GM12878 (cell line): Measurements from ENCODE around the gene CPNE4. TPM values are rescaled to one million over a fixed set of nuclear protein-coding genes. Genes with fewer than 3 reads are reported as not detected.

Source experiments
- ATAC-seq: fragments of 200-7000 bp; cut with Tn5 transposase; 3 replicates; pipeline ENCODE4 v1.9.1; 2020; ENCODE audit warnings: mild to moderate bottlenecking, moderate library complexity
- BruUV-seq: library from RNA; stranded (reverse); fragments of 400-500 nt; replicated peaks from 2 replicates; lab custom pipeline; 2021; lab: Mats Ljungman, UMichigan
- CTCF ChIA-PET: fragments of 300-600 bp; sonication (Branson Sonifier 250); formaldehyde crosslinking; extraction: SDS; loops from one replicate; lab custom pipeline; 2021; ENCODE audit warnings: inconsistent platforms; lab: Yijun Ruan, JAX
- POLR2A ChIA-PET: fragments of 350-600 bp; formaldehyde crosslinking; extraction: SDS; loops from one replicate; lab custom pipeline; 2021; ENCODE audit warnings: inconsistent platforms; lab: Charles Lee
- RAD21 ChIA-PET: fragments of 300-600 bp; sonication (Branson Sonifier 250); formaldehyde crosslinking; loops from one replicate; lab custom pipeline; 2023; ENCODE audit warnings: antibody characterized with exemption; ENCODE audit not compliant: unreplicated experiment; lab: Charles Lee
- SMC1A ChIA-PET: fragments of 300-600 bp; sonication (Branson Sonifier 250); formaldehyde crosslinking; loops from one replicate; lab custom pipeline; 2023; ENCODE audit not compliant: unreplicated experiment, uncharacterized antibody; lab: Charles Lee
- DNase-seq: peaks from one replicate; pipeline ENCODE4 v3.0.0-alpha.2; 2011; ENCODE audit warnings: low read depth, low spot score
- FAIRE-seq: peaks from 3 replicates; lab custom pipeline; 2011; peaks lifted over from hg19 to GRCh38; lab: Jason Lieb, UNC
- H2AFZ ChIP-seq: 2 replicates; pipeline ENCODE4 v1.6.0; 2011; ENCODE audit warnings: low read depth, low read length, control low read depth; ENCODE audit not compliant: control insufficient read depth
- H3K27ac ChIP-seq: 2 replicates; pipeline ENCODE4 v1.5.1; 2011; ENCODE audit warnings: control low read depth; ENCODE audit not compliant: control insufficient read depth, insufficient read depth
- H3K27me3 ChIP-seq, 2 experiments: replicated peaks in 1 of 2; 2 replicates each; pipeline versions ENCODE4 v1.6.0 to v1.6.1; 2011; ENCODE audit warnings: low read length in 1 of 2; ENCODE audit not compliant: control insufficient read depth in 2 of 2, insufficient read depth in 2 of 2
- H3K36me3 ChIP-seq, 2 experiments: 2 replicates each; pipeline ENCODE4 v1.5.1; 2011; ENCODE audit warnings: low read length in 1 of 2; ENCODE audit not compliant: control insufficient read depth in 2 of 2, insufficient read depth in 2 of 2
- H3K4me1 ChIP-seq: 2 replicates; pipeline ENCODE4 v1.6.1; 2011; ENCODE audit warnings: mild to moderate bottlenecking, low read length, moderate library complexity, mixed read lengths; ENCODE audit not compliant: control insufficient read depth, insufficient read depth
- H3K4me2 ChIP-seq: 2 replicates; pipeline ENCODE4 v1.6.0; 2011; ENCODE audit warnings: control low read depth; ENCODE audit not compliant: control insufficient read depth, insufficient read depth
- H3K4me3 ChIP-seq: fragments of 200-600 bp; sonication (generic); 2 replicates; pipeline ENCODE4 v1.5.1; 2016
- H3K79me2 ChIP-seq: 2 replicates; pipeline ENCODE4 v1.6.0; 2011; ENCODE audit warnings: low read length; ENCODE audit not compliant: control insufficient read depth, insufficient read depth
- H3K9ac ChIP-seq: 2 replicates; pipeline ENCODE4 v1.8.0; 2011; ENCODE audit warnings: low read length, control low read depth, mixed read lengths; ENCODE audit not compliant: control insufficient read depth, insufficient read depth
- H3K9me3 ChIP-seq: replicated peaks from 3 replicates; pipeline ENCODE4 v1.5.1; 2011; ENCODE audit warnings: mild to moderate bottlenecking, low read length; ENCODE audit not compliant: control insufficient read depth, insufficient read depth
- H4K20me1 ChIP-seq: 2 replicates; pipeline ENCODE4 v1.6.0; 2011; ENCODE audit not compliant: control insufficient read depth, insufficient read depth
- ATF2 ChIP-seq: IDR thresholded peaks from 2 replicates; pipeline ENCODE4 v1.6.1; 2012; ENCODE audit warnings: low read length, inconsistent platforms
- BACH1 ChIP-seq: fragments of 450-650 bp; IDR thresholded peaks from 2 replicates; pipeline ENCODE4 v1.6.1; 2017; ENCODE audit warnings: mild to moderate bottlenecking, borderline replicate concordance
- BHLHE40 ChIP-seq, 2 experiments: fragments of 450-650 bp in 1 of 2; IDR thresholded peaks; 2 replicates each; pipeline ENCODE4 v1.6.1; 2011 to 2017; ENCODE audit warnings: low read depth in 2 of 2, borderline replicate concordance in 1 of 2, improper control_type of control experiment in 1 of 2, low read length in 1 of 2, mild to moderate bottlenecking in 1 of 2
- CUX1 ChIP-seq: IDR thresholded peaks from 2 replicates; pipeline ENCODE4 v1.6.1; 2012; ENCODE audit warnings: improper control_type of control experiment, low read depth, low read length; ENCODE audit not compliant: insufficient replicate concordance
- HSF1 ChIP-seq: fragments of 150-350 bp; IDR thresholded peaks from 2 replicates; pipeline ENCODE4 v1.6.1; 2014; ENCODE audit warnings: mild to moderate bottlenecking, low read depth, low read length
- KDM1A ChIP-seq: fragments of 200-600 bp; sonication (generic); IDR thresholded peaks from 2 replicates; pipeline ENCODE4 v1.6.1; 2016; ENCODE audit warnings: borderline replicate concordance
- NFXL1 ChIP-seq: fragments of 450-650 bp; IDR thresholded peaks from 2 replicates; pipeline ENCODE4 v1.6.1; 2017; ENCODE audit warnings: antibody characterized with exemption, mild to moderate bottlenecking, borderline replicate concordance
- PAX5 ChIP-seq: IDR thresholded peaks from 2 replicates; pipeline ENCODE4 v1.6.1; 2011; ENCODE audit warnings: low read depth, low read length, borderline replicate concordance
- PBX3 ChIP-seq: IDR thresholded peaks from 2 replicates; pipeline ENCODE4 v1.6.1; 2011; ENCODE audit warnings: mild to moderate bottlenecking, low read depth, low read length, moderate library complexity; ENCODE audit not compliant: insufficient replicate concordance
- RUNX3 ChIP-seq: IDR thresholded peaks from 2 replicates; pipeline ENCODE4 v1.6.1; 2012; ENCODE audit warnings: low read length, inconsistent platforms
- ZNF622 ChIP-seq: fragments of 450-650 bp; IDR thresholded peaks from 2 replicates; pipeline ENCODE4 v1.6.1; 2017; ENCODE audit warnings: mild to moderate bottlenecking, inconsistent platforms
- ZSCAN29 ChIP-seq: fragments of 450-650 bp; IDR thresholded peaks from 2 replicates; pipeline ENCODE4 v1.6.1; 2017; ENCODE audit warnings: mild to moderate bottlenecking, moderate library complexity
- WGBS: methylation state at CpG from one replicate; pipeline ENCODE4 v1.1.6; 2016; ENCODE audit warnings: low lambda C conversion rate; ENCODE audit not compliant: insufficient replicate concordance, insufficient coverage; ENCODE audit errors: missing lambda C conversion rate; 5-methylcytosine and 5-hydroxymethylcytosine counted together
- in situ Hi-C: fragments of 300-500 bp; cut with MboI; formaldehyde crosslinking; loops from 9 replicates; pipeline ENCODE4 v1.14.3; 2018; ENCODE audit warnings: mixed read lengths
- intact Hi-C: fragments of 100-400 bp; cut with micrococcal nuclease; formaldehyde crosslinking; loops from one replicate; pipeline ENCODE4 v1.14.2; 2022; ENCODE audit not compliant: unreplicated experiment
- polyA plus RNA-seq, 11 experiments: library from polyadenylated mRNA; depleted of rRNA in 4 of 11; unstranded in 6 of 11; stranded (reverse) in 5 of 11; fragments of >200 nt; fragmentation: Nextera tagmentation in 4 of 11; fragmentation: Illumina TruSeq in 1 of 11; extraction: Ambion mirVana in 4 of 11; extraction: Trizol in 1 of 11; gene quantifications; 1 replicate in 1 of 11; 2 replicates in 10 of 11; pipeline versions ENCODE4 v1.2.1 to v1.2.3, GENCODE V29; 2011 to 2016; ENCODE audit warnings: inconsistent platforms in 2 of 11, missing spikeins in 2 of 11, low read depth in 1 of 11
- total RNA-seq, 4 experiments: library from RNA; depleted of rRNA in 3 of 4; stranded (reverse); fragments of >200 nt in 3 of 4; fragmentation: Illumina TruSeq in 1 of 4; extraction: Trizol in 1 of 4; gene quantifications; 2 replicates each; pipeline versions ENCODE4 v1.2.1 to v1.2.3, GENCODE V29; 2013 to 2021

CPNE4 gene
- total and polyA plus RNA-seq, 10 of the 15 experiments (the other 5 are each of a cell fraction or from before 2014, with no cell fraction given), result 0.17 to 1.9 (median 0.48) TPM; not detected in 1

GRCh38 chr3:131731709-131732108 lies 303.1 kb downstream of the CPNE4 start:
- ATAC-seq, result peak; percentile 87
- BruUV-seq, result no TSS peak
- TF ChIP-seq KDM1A (no peak), HSF1 (no peak), ATF2 (peak; percentile 86), ZSCAN29 (no peak), CUX1 (peak; percentile 16), PBX3 (no peak), NFXL1 (no peak), BHLHE40 (IDR thresholded peaks at IDR 0.05; ENCODE audit: borderline replicate concordance in 1 of 2, low read depth in 2 of 2, low read length in 1 of 2) (no peak), BACH1 (0 out of 2 replicates have a peak, but pooled peaks have one; percentile 19), PAX5 (no peak), RUNX3 (peak; percentile 85), ZNF622 (no peak)

More at GRCh38 chr3:131731709-131732108, 303.1 kb downstream of the CPNE4 start:
- DNase-seq (no peak), FAIRE-seq (no peak)
- ChIA-PET SMC1A (interaction anchor here (0.8 to 3.2 kb wide), 6 partner anchors 15 to 64 kb away, joined by 3 to 16 read pairs (median 4); no protein-coding TSS in a partner anchor), RAD21 (interaction anchor here (0.7 to 1.6 kb wide), 8 partner anchors 14 to 298 kb away, joined by 3 to 5 read pairs (median 4); no protein-coding TSS in a partner anchor), POLR2A (no interaction called here), CTCF (interaction anchor here (0.8 to 3.3 kb wide), 7 partner anchors 16 to 679 kb away, joined by 3 to 22 read pairs (median 3); no protein-coding TSS in a partner anchor)
- H3K9me3 ChIP-seq, result no peaks in the 10 kb centered on the region
- no peak overlapping the region for H3K9ac ChIP-seq
- intact Hi-C loops, result loop anchor here (1.0 to 5.0 kb wide), 3 partner anchors 17 to 298 kb away; no protein-coding TSS in a partner anchor
- WGBS, result 0% methylated on average over 2 of the region's 2 CpGs
- in situ Hi-C loops, result no loop called here
- no peak overlapping the region for H3K4me3 ChIP-seq
- H3K36me3 ChIP-seq, result no peaks in the 10 kb centered on the region
- no peak overlapping the region for H3K4me2 ChIP-seq
- no peaks in the 10 kb centered on the region for H3K27me3 ChIP-seq
- H3K4me1 ChIP-seq, result peaks cover 26% of the 10 kb centered on the region
- H3K79me2 ChIP-seq, result no peaks in the 10 kb centered on the region
- no peak overlapping the region for H2AFZ ChIP-seq
- H4K20me1 ChIP-seq, result no peaks in the 10 kb centered on the region
- H3K27ac ChIP-seq, result no peak overlapping the region
